Measurements from ENCODE around the gene EDC4. TPM values are rescaled to one million over a fixed set of nuclear protein-coding genes. Genes with fewer than 3 reads are reported as not detected.

Gene EDC4
- total and polyA plus RNA-seq, 9 of the 15 experiments (the other 6 are each of a cell fraction or from before 2014, with no cell fraction given) = 1.1 to 131 (median 74.0) TPM

DNA sequence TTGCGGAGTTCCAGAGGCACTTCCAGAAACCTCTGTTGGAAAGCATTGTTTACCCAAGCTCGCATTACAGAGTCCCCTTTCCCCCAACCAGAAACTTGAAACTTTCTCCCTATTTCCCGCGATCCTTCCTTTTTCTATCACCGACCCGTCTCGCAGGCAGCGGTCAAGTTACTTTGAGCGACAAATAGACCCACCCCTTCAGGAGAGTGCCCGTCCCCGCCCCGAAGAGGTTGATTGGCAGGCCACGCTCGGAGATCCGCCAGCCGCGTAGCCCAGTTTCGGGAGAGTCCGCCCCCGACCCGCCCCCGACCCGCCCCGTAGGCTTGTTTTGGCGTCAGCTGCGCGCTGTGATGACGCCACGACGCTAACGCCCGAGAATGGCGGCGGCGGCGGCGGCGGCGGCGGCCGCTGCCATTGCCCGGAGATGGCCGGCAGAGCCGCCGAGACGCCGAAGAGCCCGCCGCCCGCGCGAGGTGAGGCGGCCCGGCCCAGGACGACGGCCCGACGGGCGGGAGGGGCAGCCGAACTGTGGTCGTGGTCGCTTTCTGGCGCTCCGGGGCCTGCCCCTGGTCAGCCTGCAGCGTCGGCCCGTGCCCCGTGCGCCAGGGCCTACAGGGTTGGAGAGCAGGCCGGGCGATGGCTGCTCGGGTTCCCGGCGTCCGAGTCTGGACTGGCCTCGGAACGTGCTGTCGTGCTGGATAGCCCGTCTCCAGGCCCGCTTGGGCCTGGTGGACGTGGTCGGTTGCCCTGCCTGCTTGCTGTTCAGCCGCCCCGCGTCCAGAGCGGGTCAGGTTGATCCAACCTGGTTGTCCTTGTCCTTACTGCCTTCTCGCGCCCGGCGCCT lies 20.3 kb downstream of the EDC4 start, which contains the start of gene PSKH1 (continued):
- TF ChIP-seq, protein P1, sequence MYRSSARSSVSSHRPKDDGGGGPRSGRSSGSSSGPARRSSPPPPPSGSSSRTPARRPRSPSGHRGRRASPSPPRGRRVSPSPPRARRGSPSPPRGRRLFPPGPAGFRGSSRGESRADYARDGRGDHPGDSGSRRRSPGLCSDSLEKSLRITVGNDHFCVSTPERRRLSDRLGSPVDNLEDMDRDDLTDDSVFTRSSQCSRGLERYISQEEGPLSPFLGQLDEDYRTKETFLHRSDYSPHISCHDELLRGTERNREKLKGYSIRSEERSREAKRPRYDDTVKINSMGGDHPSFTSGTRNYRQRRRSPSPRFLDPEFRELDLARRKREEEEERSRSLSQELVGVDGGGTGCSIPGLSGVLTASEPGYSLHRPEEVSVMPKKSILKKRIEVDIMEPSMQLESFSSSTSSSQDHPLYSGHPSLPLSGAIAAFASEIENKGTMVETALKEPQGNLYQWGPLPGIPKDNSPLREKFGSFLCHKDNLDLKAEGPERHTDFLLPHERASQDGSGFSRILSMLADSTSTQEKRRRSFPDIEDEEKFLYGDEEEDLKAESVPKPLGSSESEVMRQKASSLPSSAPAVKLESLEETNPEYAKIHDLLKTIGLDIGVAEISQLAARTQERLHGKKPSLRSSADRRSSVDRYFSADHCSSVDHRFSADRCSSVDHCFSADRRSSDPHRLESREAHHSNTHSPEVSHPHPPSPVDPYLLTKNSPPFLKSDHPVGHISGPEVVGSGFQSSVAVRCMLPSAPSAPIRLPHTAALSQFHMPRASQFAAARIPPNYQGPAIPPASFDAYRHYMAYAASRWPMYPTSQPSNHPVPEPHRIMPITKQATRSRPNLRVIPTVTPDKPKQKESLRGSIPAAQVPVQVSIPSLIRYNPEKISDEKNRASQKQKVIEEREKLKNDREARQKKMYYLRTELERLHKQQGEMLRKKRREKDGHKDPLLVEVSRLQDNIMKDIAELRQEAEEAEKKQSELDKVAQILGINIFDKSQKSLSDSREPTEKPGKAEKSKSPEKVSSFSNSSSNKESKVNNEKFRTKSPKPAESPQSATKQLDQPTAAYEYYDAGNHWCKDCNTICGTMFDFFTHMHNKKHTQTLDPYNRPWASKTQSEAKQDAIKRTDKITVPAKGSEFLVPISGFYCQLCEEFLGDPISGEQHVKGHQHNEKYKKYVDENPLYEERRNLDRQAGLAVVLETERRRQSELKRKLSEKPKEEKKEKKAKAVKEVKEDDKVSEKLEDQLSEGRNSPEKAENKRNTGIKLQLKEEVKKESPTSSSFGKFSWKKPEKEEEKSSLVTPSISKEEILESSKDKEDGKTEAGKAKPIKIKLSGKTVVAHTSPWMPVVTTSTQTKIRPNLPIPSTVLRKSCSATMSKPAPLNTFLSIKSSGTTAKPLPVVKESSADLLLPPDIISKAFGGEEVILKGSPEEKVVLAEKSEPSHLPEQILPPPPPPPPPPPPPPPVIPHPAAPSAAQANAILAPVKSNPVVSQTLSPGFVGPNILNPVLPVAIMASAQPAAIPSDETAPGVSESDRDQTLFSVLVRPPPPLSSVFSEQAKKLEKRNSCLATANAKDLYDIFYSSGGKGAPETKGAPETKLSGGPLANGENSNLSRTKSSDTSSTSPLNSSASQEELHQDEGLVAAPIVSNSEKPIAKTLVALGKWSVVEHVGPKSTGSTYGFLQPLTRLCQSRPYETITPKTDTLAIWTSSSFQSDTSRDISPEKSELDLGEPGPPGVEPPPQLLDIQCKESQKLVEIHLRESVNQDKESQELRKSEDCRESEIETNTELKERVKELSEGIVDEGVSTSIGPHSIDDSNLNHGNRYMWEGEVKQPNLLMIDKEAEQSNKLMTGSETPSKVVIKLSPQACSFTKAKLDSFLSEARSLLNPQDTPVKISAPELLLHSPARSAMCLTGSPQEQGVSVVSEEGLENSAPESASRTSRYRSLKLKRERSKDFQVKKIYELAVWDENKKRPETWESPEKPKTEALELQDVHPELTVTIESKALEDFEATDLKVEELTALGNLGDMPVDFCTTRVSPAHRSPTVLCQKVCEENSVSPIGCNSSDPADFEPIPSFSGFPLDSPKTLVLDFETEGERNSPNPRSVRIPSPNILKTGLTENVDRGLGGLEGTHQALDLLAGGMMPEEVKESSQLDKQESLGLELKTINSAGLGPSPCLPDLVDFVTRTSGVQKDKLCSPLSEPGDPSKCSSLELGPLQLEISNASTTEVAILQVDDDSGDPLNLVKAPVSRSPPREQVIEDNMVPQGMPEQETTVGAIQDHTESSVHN (IDR thresholded peaks at IDR 0.05; ENCODE audit: borderline replicate concordance in 1 of 2, low read depth in 1 of 2) = no peak
- no peak for TF ChIP-seq ZNF354B (CRISPR knock-in tag; IDR thresholded peaks at IDR 0.05)
- TF ChIP-seq SNRNP70 (optimal IDR thresholded peaks at IDR 0.05; ENCODE audit: low read depth, low read length) = no peak
- peak; percentile 98 for TF ChIP-seq ZFX (CRISPR knock-in tag; IDR thresholded peaks at IDR 0.05)
- no peak for TF ChIP-seq EZH2 (IDR thresholded peaks at IDR 0.05; ENCODE audit: borderline replicate concordance, low read depth, low read length)
- TF ChIP-seq, protein P2, sequence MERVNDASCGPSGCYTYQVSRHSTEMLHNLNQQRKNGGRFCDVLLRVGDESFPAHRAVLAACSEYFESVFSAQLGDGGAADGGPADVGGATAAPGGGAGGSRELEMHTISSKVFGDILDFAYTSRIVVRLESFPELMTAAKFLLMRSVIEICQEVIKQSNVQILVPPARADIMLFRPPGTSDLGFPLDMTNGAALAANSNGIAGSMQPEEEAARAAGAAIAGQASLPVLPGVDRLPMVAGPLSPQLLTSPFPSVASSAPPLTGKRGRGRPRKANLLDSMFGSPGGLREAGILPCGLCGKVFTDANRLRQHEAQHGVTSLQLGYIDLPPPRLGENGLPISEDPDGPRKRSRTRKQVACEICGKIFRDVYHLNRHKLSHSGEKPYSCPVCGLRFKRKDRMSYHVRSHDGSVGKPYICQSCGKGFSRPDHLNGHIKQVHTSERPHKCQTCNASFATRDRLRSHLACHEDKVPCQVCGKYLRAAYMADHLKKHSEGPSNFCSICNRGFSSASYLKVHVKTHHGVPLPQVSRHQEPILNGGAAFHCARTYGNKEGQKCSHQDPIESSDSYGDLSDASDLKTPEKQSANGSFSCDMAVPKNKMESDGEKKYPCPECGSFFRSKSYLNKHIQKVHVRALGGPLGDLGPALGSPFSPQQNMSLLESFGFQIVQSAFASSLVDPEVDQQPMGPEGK (CRISPR knock-in tag; IDR thresholded peaks at IDR 0.05; ENCODE audit: borderline replicate concordance) = no peak
- 0 out of 2 replicates have a peak, but pooled peaks have one; percentile 23 for TF ChIP-seq ZNF668 (CRISPR knock-in tag; IDR thresholded peaks at IDR 0.05)
- peak; percentile 69 for TF ChIP-seq POLR2H (tag; IDR thresholded peaks at IDR 0.05; ENCODE audit: low read depth)
- no peak for TF ChIP-seq MIER1 (IDR thresholded peaks at IDR 0.05; ENCODE audit: low read depth)
- no peak for TF ChIP-seq ASH1L (IDR thresholded peaks at IDR 0.05; ENCODE audit: borderline replicate concordance, low read depth, partially characterized antibody)
- TF ChIP-seq GMEB1 (CRISPR knock-in tag; IDR thresholded peaks at IDR 0.05) = peak; percentile 94
- peak; percentile 63 for TF ChIP-seq C11orf30 (IDR thresholded peaks at IDR 0.05; ENCODE audit: low read depth)
- TF ChIP-seq ETV6 (IDR thresholded peaks at IDR 0.05; ENCODE audit: borderline replicate concordance in 1 of 2, low read depth in 2 of 2, low read length in 1 of 2) = no peak
- TF ChIP-seq ETV6 (CRISPR knock-in tag; IDR thresholded peaks at IDR 0.05; ENCODE audit: borderline replicate concordance) = no peak
- no peak; the same call in 1 of the 2 replicates for TF ChIP-seq ZNF695 (CRISPR knock-in tag; IDR thresholded peaks at IDR 0.05)
